ENCODE results near the gene TRIM61. TPM values are rescaled to one million over a fixed set of nuclear protein-coding genes. Genes with fewer than 3 reads are reported as not detected.
A peak's percentile ranks its signal among the peaks of the same experiment; 100 is the strongest.
"Not testable (repeated sequence)": the region's sequence is repeated elsewhere in the genome, so short reads cannot be mapped to it uniquely, and the experiment has no call there.

Gene TRIM61
- total RNA-seq, 1 donor from 2014 or later = 0.19 TPM

GRCh38 chr4:165005352-165005925, 28.0 kb upstream of the TRIM61 start:
- DNase-seq (ENCODE audit: low read depth, low spot score) = no peak
- H3K4me3 Mint-ChIP-seq = no peak overlapping the region
- H3K27me3 Mint-ChIP-seq (ENCODE audit: low read depth) = no peaks in the 10 kb centered on the region
- H3K4me1 Mint-ChIP-seq = no peaks in the 10 kb centered on the region
- H3K36me3 Mint-ChIP-seq (ENCODE audit: low read depth) = no peaks in the 10 kb centered on the region
- no peak overlapping the region for H3K27ac Mint-ChIP-seq (ENCODE audit: unreplicated experiment)
- no peaks in the 10 kb centered on the region for H3K9me3 Mint-ChIP-seq
- no peak for TF ChIP-seq CTCF (conservative IDR thresholded peaks at IDR 0.05)

DNA sequence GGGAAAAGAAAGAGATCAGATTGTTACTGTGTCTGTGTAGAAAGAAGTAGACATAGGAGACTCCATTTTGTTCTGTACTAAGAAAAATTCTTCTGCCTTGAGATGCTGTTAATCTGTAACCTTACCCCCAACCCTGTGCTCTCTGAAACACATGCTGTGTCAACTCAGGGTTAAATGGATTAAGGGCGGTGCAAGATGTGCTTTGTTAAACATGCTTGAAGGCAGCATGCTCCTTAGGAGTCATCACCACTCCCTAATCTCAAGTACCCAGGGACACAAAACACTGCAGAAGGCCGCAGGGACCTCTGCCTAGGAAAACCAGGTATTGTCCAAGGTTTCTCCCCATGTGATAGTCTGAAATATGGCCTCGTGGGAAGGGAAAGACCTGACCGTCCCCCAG, 24.5 kb upstream of the TRIM61 start:
- not testable (repeated sequence) for DNase-seq (ENCODE audit: low read depth, low spot score); H3K36me3 Mint-ChIP-seq (ENCODE audit: low read depth); H3K27ac Mint-ChIP-seq (ENCODE audit: unreplicated experiment); H3K27me3 Mint-ChIP-seq (ENCODE audit: low read depth); H3K4me1 Mint-ChIP-seq; H3K4me3 Mint-ChIP-seq; H3K9me3 Mint-ChIP-seq

- H3K4me1 Mint-ChIP-seq; DNase-seq (ENCODE audit: low read depth, low spot score); H3K27me3 Mint-ChIP-seq (ENCODE audit: low read depth); H3K36me3 Mint-ChIP-seq (ENCODE audit: low read depth); H3K27ac Mint-ChIP-seq (ENCODE audit: unreplicated experiment); H3K4me3 Mint-ChIP-seq; H3K9me3 Mint-ChIP-seq: not testable (repeated sequence)
Measured at GRCh38 chr4:164998526-164999080, 21.1 kb upstream of the TRIM61 start.

DNA sequence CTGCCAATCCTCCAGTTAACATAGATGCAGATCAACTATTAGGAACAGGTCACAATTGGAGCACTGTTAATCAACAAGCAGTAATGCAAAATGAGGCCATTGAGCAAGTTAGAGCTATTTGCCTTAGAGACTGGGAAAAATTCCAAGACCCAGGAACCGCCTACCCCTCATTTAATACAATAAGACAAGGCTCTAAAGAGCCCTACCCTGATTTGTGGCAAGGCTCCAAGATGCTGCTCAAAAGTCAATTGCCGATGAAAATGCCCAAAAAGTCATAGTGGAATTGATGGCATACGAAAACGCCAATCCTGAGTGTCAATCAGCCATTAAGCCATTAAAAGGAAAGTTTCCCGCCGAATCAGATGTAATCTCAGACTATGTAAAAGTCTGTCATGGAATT, 20.5 kb upstream of the TRIM61 start:
- Mint-ChIP-seq H3K9me3 (no peaks in the 10 kb centered on the region), H3K27ac (ENCODE audit: unreplicated experiment) (no peak overlapping the region), H3K4me1 (peaks cover 10% of the 10 kb centered on the region), H3K4me3 (no peak overlapping the region), H3K36me3 (ENCODE audit: low read depth) (no peaks in the 10 kb centered on the region), H3K27me3 (ENCODE audit: low read depth) (no peaks in the 10 kb centered on the region)
- no peak for DNase-seq (ENCODE audit: low read depth, low spot score)
- no peak for TF ChIP-seq CTCF (conservative IDR thresholded peaks at IDR 0.05)

- peak; percentile 43 for TF ChIP-seq CTCF (conservative IDR thresholded peaks at IDR 0.05)
- H3K4me3 Mint-ChIP-seq = no peak overlapping the region
- H3K36me3 Mint-ChIP-seq (ENCODE audit: low read depth) = no peaks in the 10 kb centered on the region
- no peak overlapping the region for H3K27ac Mint-ChIP-seq (ENCODE audit: unreplicated experiment)
- no peak for DNase-seq (ENCODE audit: low read depth, low spot score)
- H3K9me3 Mint-ChIP-seq = no peaks in the 10 kb centered on the region
- no peaks in the 10 kb centered on the region for H3K27me3 Mint-ChIP-seq (ENCODE audit: low read depth)
- peaks cover 10% of the 10 kb centered on the region for H3K4me1 Mint-ChIP-seq
Measured at GRCh38 chr4:164997324-164997723, 19.9 kb upstream of the TRIM61 start.

DNA sequence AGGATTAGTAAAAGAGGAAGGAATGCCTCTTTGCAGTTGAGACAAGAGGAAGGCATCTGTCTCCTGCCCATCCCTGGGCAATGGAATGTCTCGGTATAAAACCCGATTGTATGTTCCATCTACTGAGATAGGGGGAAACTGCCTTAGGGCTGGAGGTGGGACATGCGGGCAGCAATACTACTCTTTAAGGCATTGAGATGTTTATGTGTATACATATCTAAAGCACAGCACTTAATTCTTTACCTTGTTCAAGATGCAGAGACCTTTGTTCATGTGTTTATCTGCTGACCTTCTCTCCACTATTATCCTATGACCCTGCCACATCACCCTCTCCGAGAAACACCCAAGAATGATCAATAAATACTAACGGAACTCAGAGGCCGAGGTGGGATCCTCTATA, 18.7 kb upstream of the TRIM61 start:
- H3K27ac Mint-ChIP-seq (ENCODE audit: unreplicated experiment) = peak overlapping the region; percentile 31
- not testable (repeated sequence) for DNase-seq (ENCODE audit: low read depth, low spot score); H3K9me3 Mint-ChIP-seq; H3K4me3 Mint-ChIP-seq; H3K27me3 Mint-ChIP-seq (ENCODE audit: low read depth); H3K4me1 Mint-ChIP-seq; H3K36me3 Mint-ChIP-seq (ENCODE audit: low read depth)

GRCh38 chr4:164990786-164991185, 13.3 kb upstream of the TRIM61 start:
- H3K9me3 Mint-ChIP-seq; H3K4me1 Mint-ChIP-seq; H3K36me3 Mint-ChIP-seq (ENCODE audit: low read depth); H3K27me3 Mint-ChIP-seq (ENCODE audit: low read depth); H3K27ac Mint-ChIP-seq (ENCODE audit: unreplicated experiment); H3K4me3 Mint-ChIP-seq; DNase-seq (ENCODE audit: low read depth, low spot score): not testable (repeated sequence)
